HEK293 (cell line): Measurements from ENCODE around the gene MTCL3.
A peak's percentile ranks its signal among the peaks of the same experiment; 100 is the strongest.

ENCODE experiments used
- CTCF ChIA-PET: fragments of 350-600 bp; formaldehyde crosslinking; extraction: SDS; loops from one replicate; lab custom pipeline; 2021; ENCODE audit warnings: antibody characterized with exemption; lab: Yijun Ruan, JAX
- POLR2A ChIA-PET: fragments of 300-600 bp; formaldehyde crosslinking; extraction: SDS; loops from one replicate; lab custom pipeline; 2020; ENCODE audit warnings: antibody characterized with exemption, inconsistent platforms; lab: Yijun Ruan, JAX
- H3K27ac ChIP-seq: fragments of 200-500 bp; sonication (Bioruptor generic); 2 replicates; pipeline ENCODE4 v1.5.1; 2014; ENCODE audit warnings: low read depth, low read length, control low read depth, inconsistent platforms; ENCODE audit errors: extremely low read depth
- H3K36me3 ChIP-seq, 2 experiments: fragments of 200-500 bp in 1 of 2; sonication (Bioruptor generic) in 1 of 2; 1 replicate in 1 of 2; 2 replicates in 1 of 2; pipeline ENCODE4 v1.5.1; 2014 to 2017; ENCODE audit warnings: inconsistent platforms in 2 of 2, low read length in 2 of 2; ENCODE audit not compliant: control insufficient read depth in 2 of 2, insufficient read depth in 1 of 2
- H3K4me1 ChIP-seq: fragments of 200-500 bp; sonication (Bioruptor generic); 2 replicates; pipeline ENCODE4 v1.5.1; 2014; ENCODE audit warnings: mild to moderate bottlenecking, low read length, inconsistent platforms; ENCODE audit not compliant: control insufficient read depth, insufficient read depth
- H3K4me3 ChIP-seq: 2 replicates; pipeline ENCODE4 v1.5.1; 2011; ENCODE audit warnings: low read depth, mild to moderate bottlenecking, control low read depth, low read length, moderate library complexity
- H3K9me3 ChIP-seq: fragments of 200-500 bp; sonication (Bioruptor generic); 2 replicates; pipeline ENCODE4 v1.5.1; 2014; ENCODE audit warnings: low read depth, low read length, inconsistent platforms; ENCODE audit not compliant: control insufficient read depth, insufficient read depth
- GLI2 ChIP-seq: fragments of 450-650 bp; formaldehyde crosslinking; IDR thresholded peaks from 2 replicates; pipeline ENCODE4; 2017; ENCODE audit warnings: missing biosample characterization, missing genetic modification characterization, low read depth, borderline replicate concordance
- PRDM10 ChIP-seq: fragments of 450-650 bp; formaldehyde crosslinking; IDR thresholded peaks from 2 replicates; pipeline ENCODE4 v1.5.1; 2016; ENCODE audit warnings: missing biosample characterization, missing genetic modification characterization
- PRDM4 ChIP-seq: fragments of 450-650 bp; formaldehyde crosslinking; IDR thresholded peaks from 2 replicates; pipeline ENCODE4 v1.5.1; 2017; ENCODE audit warnings: missing biosample characterization, missing genetic modification characterization
- PRDM6 ChIP-seq: fragments of 450-650 bp; formaldehyde crosslinking; IDR thresholded peaks from 2 replicates; pipeline ENCODE4 v1.5.1; 2017; ENCODE audit warnings: missing biosample characterization, missing genetic modification characterization
- REST ChIP-seq: fragments of 450-650 bp; formaldehyde crosslinking; IDR thresholded peaks from 2 replicates; pipeline ENCODE4 v1.5.1; 2016; ENCODE audit warnings: missing biosample characterization, missing genetic modification characterization
- SP7 ChIP-seq: fragments of 450-650 bp; formaldehyde crosslinking; IDR thresholded peaks from 2 replicates; pipeline ENCODE4 v1.5.1; 2016; ENCODE audit warnings: missing biosample characterization, missing genetic modification characterization
- ZBTB7A ChIP-seq: fragments of 450-650 bp; formaldehyde crosslinking; IDR thresholded peaks from 2 replicates; pipeline ENCODE4 v1.5.1; 2016; ENCODE audit warnings: low read depth, missing biosample characterization, missing genetic modification characterization
- ZFP3 ChIP-seq: fragments of 450-650 bp; formaldehyde crosslinking; IDR thresholded peaks from 2 replicates; pipeline ENCODE4 v1.5.1; 2016; ENCODE audit warnings: low read depth, missing biosample characterization, missing genetic modification characterization
- ZNF114 ChIP-seq: fragments of 450-650 bp; formaldehyde crosslinking; IDR thresholded peaks from 2 replicates; pipeline ENCODE4 v1.5.0; 2017; ENCODE audit warnings: missing biosample characterization, missing genetic modification characterization
- ZNF394 ChIP-seq: fragments of 450-650 bp; formaldehyde crosslinking; IDR thresholded peaks from 2 replicates; pipeline ENCODE4 v1.5.1; 2016; ENCODE audit warnings: missing biosample characterization, missing genetic modification characterization, mild to moderate bottlenecking, moderate library complexity, borderline replicate concordance
- ZNF626 ChIP-seq: fragments of 450-650 bp; sonication (Bioruptor Pico); formaldehyde crosslinking; IDR thresholded peaks from 2 replicates; pipeline ENCODE4 v1.5.1; 2018; ENCODE audit warnings: missing biosample characterization, missing genetic modification characterization, inconsistent platforms
- ZNF692 ChIP-seq: fragments of 450-650 bp; formaldehyde crosslinking; IDR thresholded peaks from 2 replicates; pipeline ENCODE4 v1.5.1; 2016; ENCODE audit warnings: missing biosample characterization, missing genetic modification characterization

The MTCL3 gene

GRCh38 chr6:127522714-127523113 lies 3.6 kb upstream of the MTCL3 start (continued):
- no peak for TF ChIP-seq PRDM6 (tag by site-specific recombination)
- no peak for TF ChIP-seq PRDM4 (tag by site-specific recombination)

GRCh38 chr6:127520066-127520465 lies 931 bp upstream of the MTCL3 start:
- peaks cover 3% of the 10 kb centered on the region; the same call in 1 of the 2 replicates for H3K4me1 ChIP-seq
- H3K9me3 ChIP-seq = no peaks in the 10 kb centered on the region
- ChIA-PET POLR2A (interaction anchor here (1.4 kb wide), 1 partner anchor 402 kb away, joined by 3 read pairs; the partner anchor contains the start of gene RSPO3), CTCF (interaction anchor here (0.7 to 3.2 kb wide), 5 partner anchors 9 to 824 kb away, joined by 6 to 16 read pairs (median 7); no protein-coding TSS in a partner anchor)
- H3K36me3 ChIP-seq = no peaks in the 10 kb centered on the region
- peak; percentile 98 for TF ChIP-seq REST (tag by site-specific recombination)
- TF ChIP-seq ZNF626 (tag by site-specific recombination) = no peak
- TF ChIP-seq ZFP3 (tag by site-specific recombination) = no peak
- no peak for TF ChIP-seq ZBTB7A (tag by site-specific recombination)
- TF ChIP-seq ZNF114 (tag by site-specific recombination) = no peak
- H3K4me3 ChIP-seq = no peak overlapping the region
- H3K27ac ChIP-seq = no peak overlapping the region

GRCh38 chr6:127519469-127519785 lies 292 bp upstream of the MTCL3 start:
- H3K4me1 ChIP-seq = peaks cover 3% of the 10 kb centered on the region; the same call in 1 of the 2 replicates
- ChIA-PET CTCF (interaction anchor here (1.5 to 3.2 kb wide), 3 partner anchors 9 to 28 kb away, joined by 6 to 16 read pairs (median 6); no protein-coding TSS in a partner anchor), POLR2A (interaction anchor here (1.4 kb wide), 1 partner anchor 401 kb away, joined by 3 read pairs; the partner anchor contains the start of gene RSPO3)
- no peaks in the 10 kb centered on the region for H3K36me3 ChIP-seq
- peak overlapping the region; percentile 43 for H3K4me3 ChIP-seq
- no peak overlapping the region; the same call in 1 of the 2 replicates for H3K27ac ChIP-seq
- TF ChIP-seq REST (tag by site-specific recombination) (no peak), SP7 (tag by site-specific recombination) (peak; percentile 23; the same call in 1 of the 2 replicates), ZNF692 (tag by site-specific recombination) (peak; percentile 96), PRDM10 (tag by site-specific recombination) (peak; percentile 59), ZNF394 (tag by site-specific recombination) (no peak), GLI2 (tag by site-specific recombination) (no peak)
- H3K9me3 ChIP-seq = no peaks in the 10 kb centered on the region
